ENCODE data around the gene ABCF1.

DNA sequence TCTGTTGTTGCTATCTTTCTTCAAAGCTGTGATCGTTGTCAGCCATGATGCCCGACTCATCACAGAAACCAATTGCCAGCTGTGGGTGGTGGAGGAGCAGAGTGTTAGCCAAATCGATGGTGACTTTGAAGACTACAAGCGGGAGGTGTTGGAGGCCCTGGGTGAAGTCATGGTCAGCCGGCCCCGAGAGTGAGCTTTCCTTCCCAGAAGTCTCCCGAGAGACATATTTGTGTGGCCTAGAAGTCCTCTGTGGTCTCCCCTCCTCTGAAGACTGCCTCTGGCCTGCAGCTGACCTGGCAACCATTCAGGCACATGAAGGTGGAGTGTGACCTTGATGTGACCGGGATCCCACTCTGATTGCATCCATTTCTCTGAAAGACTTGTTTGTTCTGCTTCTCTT lies 19.3 kb downstream of the ABCF1 start:
- no peak for TF ChIP-seq CTCF (IDR thresholded peaks at IDR 0.05)
- TF ChIP-seq POLR2A (IDR thresholded peaks at IDR 0.05), result no peak
